EL (cell line): ENCODE results near the gene CMYA5.
"Not testable (repeated sequence)": the region's sequence is repeated elsewhere in the genome, so short reads cannot be mapped to it uniquely, and the experiment has no call there.

Source experiments
- DNase-seq: peaks from one replicate; pipeline ENCODE4 v3.0.0-alpha.2; 2016

CMYA5 gene

GRCh38 chr5:79689541-79690466 lies at the start of gene CMYA5:
Gene CMYA5, plus strand, starts transcription at chr5:79689836. Its CDS starts 72 bp downstream, at chr5:79689908.
- DNase-seq: peak; percentile 21

- no peak for DNase-seq
Observed at GRCh38 chr5:79640571-79641055, 49.0 kb upstream of the CMYA5 start.

GRCh38 chr5:79641414-79641813 lies 48.2 kb upstream of the CMYA5 start:
- DNase-seq: no peak

- peak; percentile 36 for DNase-seq
Observed at GRCh38 chr5:79642210-79642609, 47.4 kb upstream of the CMYA5 start.

GRCh38 chr5:79653843-79654242 lies 35.8 kb upstream of the CMYA5 start:
- DNase-seq: no peak

GRCh38 chr5:79663212-79663611 lies 26.4 kb upstream of the CMYA5 start:
- no peak for DNase-seq

GRCh38 chr5:79666758-79667157 lies 22.9 kb upstream of the CMYA5 start:
- no peak for DNase-seq

- DNase-seq: no peak
Observed at GRCh38 chr5:79672392-79672791, 17.2 kb upstream of the CMYA5 start.

GRCh38 chr5:79676354-79676753 lies 13.3 kb upstream of the CMYA5 start:
- peak; percentile 16 for DNase-seq

- not testable (repeated sequence) for DNase-seq
Observed at GRCh38 chr5:79682102-79682501, 7.5 kb upstream of the CMYA5 start.

- DNase-seq: no peak
Observed at GRCh38 chr5:79684782-79685181, 4.9 kb upstream of the CMYA5 start.

GRCh38 chr5:79685627-79686026 lies 4.0 kb upstream of the CMYA5 start:
- no peak for DNase-seq

- peak; percentile 41 for DNase-seq
Observed at GRCh38 chr5:79686799-79687198, 2.8 kb upstream of the CMYA5 start.

GRCh38 chr5:79687889-79688288 lies 1.7 kb upstream of the CMYA5 start:
- no peak for DNase-seq

GRCh38 chr5:79691007-79691406 lies 1.4 kb downstream of the CMYA5 start:
- DNase-seq: no peak

GRCh38 chr5:79692596-79692995 lies 3.0 kb downstream of the CMYA5 start:
- no peak for DNase-seq

GRCh38 chr5:79694183-79694582 lies 4.5 kb downstream of the CMYA5 start:
- DNase-seq: no peak

- no peak for DNase-seq
Observed at GRCh38 chr5:79694652-79695051, 5.0 kb downstream of the CMYA5 start.

- DNase-seq: no peak
Observed at GRCh38 chr5:79695526-79695925, 5.9 kb downstream of the CMYA5 start.

GRCh38 chr5:79697222-79698170 lies 7.9 kb downstream of the CMYA5 start:
- DNase-seq: no peak

- no peak for DNase-seq
Observed at GRCh38 chr5:79699763-79700400, 10.2 kb downstream of the CMYA5 start.

- peak; percentile 36 for DNase-seq
Observed at GRCh38 chr5:79702606-79703380, 13.2 kb downstream of the CMYA5 start.
